Endothelial cell of umbilical vein (primary cell): ENCODE results near the gene GPR148. TPM values are rescaled to one million over a fixed set of nuclear protein-coding genes. Genes with fewer than 3 reads are reported as not detected.

Experiments used
- BruUV-seq: library from RNA; stranded (reverse); fragments of 400-500 nt; replicated peaks from 2 replicates; lab custom pipeline; 2021; lab: Mats Ljungman, UMichigan
- CTCF ChIA-PET: fragments of 300-600, 350-600 bp; sonication (Branson Sonifier 250); formaldehyde crosslinking; loops from one replicate; lab custom pipeline; 2021; ENCODE audit warnings: antibody characterized with exemption, inconsistent platforms; lab: Charles Lee
- POLR2A ChIA-PET: fragments of 300-600, 350-600 bp; sonication (Branson Sonifier 250); formaldehyde crosslinking; loops from one replicate; lab custom pipeline; 2021; ENCODE audit warnings: antibody characterized with exemption, inconsistent platforms; lab: Charles Lee
- DNase-seq: peaks from one replicate; pipeline ENCODE4 v3.0.0-alpha.2; 2011; ENCODE audit warnings: low read depth, low spot score
- FAIRE-seq: peaks from 2 replicates; lab custom pipeline; 2011; peaks lifted over from hg19 to GRCh38; lab: Jason Lieb, UNC
- H2AFZ ChIP-seq: 2 replicates; pipeline ENCODE4 v1.6.0; 2012; ENCODE audit warnings: low read depth, low read length, control low read depth, inconsistent platforms
- H3K27ac ChIP-seq: 2 replicates; pipeline ENCODE4 v1.5.1; 2011; ENCODE audit warnings: low read depth, mild to moderate bottlenecking, control low read depth, low read length, moderate library complexity; ENCODE audit not compliant: insufficient read depth
- H3K27me3 ChIP-seq, 2 experiments: 2 replicates each; pipeline versions ENCODE4 v1.6.0 to v1.6.1; 2011; ENCODE audit warnings: low read length in 2 of 2, mixed read lengths in 1 of 2; ENCODE audit not compliant: control insufficient read depth in 2 of 2, insufficient read depth in 2 of 2
- H3K36me3 ChIP-seq, 2 experiments: 2 replicates in 1 of 2; 3 replicates in 1 of 2; pipeline ENCODE4 v1.5.1; 2011; ENCODE audit warnings: low read length in 2 of 2, mild to moderate bottlenecking in 1 of 2, moderate library complexity in 1 of 2; ENCODE audit not compliant: control insufficient read depth in 2 of 2, insufficient read depth in 2 of 2; ENCODE audit errors: extremely low read depth in 1 of 2
- H3K4me1 ChIP-seq: 3 replicates; pipeline ENCODE4 v1.5.1; 2011; ENCODE audit warnings: mild to moderate bottlenecking, low read length; ENCODE audit not compliant: control insufficient read depth, insufficient read depth; ENCODE audit errors: extremely low read depth
- H3K4me2 ChIP-seq: 2 replicates; pipeline ENCODE4 v1.6.1; 2011; ENCODE audit warnings: low read length, control low read depth, mixed read lengths; ENCODE audit not compliant: insufficient read depth
- H3K4me3 ChIP-seq, 3 experiments: fragments of 200-600 bp in 1 of 3; sonication (generic), shearing (Covaris generic) in 1 of 3; replicated peaks in 1 of 3; 2 replicates each; pipeline ENCODE4 v1.5.1; 2011 to 2016; ENCODE audit warnings: control low read depth in 3 of 3, low read length in 3 of 3, mild to moderate bottlenecking in 2 of 3, inconsistent platforms in 1 of 3, low read depth in 1 of 3, moderate library complexity in 1 of 3; ENCODE audit not compliant: insufficient read depth in 1 of 3
- H3K79me2 ChIP-seq: 2 replicates; pipeline ENCODE4 v1.6.0; 2012; ENCODE audit warnings: low read length, inconsistent platforms; ENCODE audit not compliant: control insufficient read depth, insufficient read depth
- H3K9ac ChIP-seq: replicated peaks from 2 replicates; pipeline ENCODE3; 2011; ENCODE audit warnings: low read length, control low read depth; ENCODE audit not compliant: insufficient read depth; ENCODE audit errors: extremely low read depth
- H3K9me1 ChIP-seq: replicated peaks from 3 replicates; pipeline ENCODE4 v1.6.0; 2011; ENCODE audit warnings: mild to moderate bottlenecking, low read length; ENCODE audit not compliant: control insufficient read depth, insufficient read depth; ENCODE audit errors: extremely low read depth
- H3K9me3 ChIP-seq: replicated peaks from 2 replicates; pipeline ENCODE4 v1.5.1; 2012; ENCODE audit warnings: low read length, inconsistent platforms; ENCODE audit not compliant: control insufficient read depth, insufficient read depth
- H4K20me1 ChIP-seq: replicated peaks from 2 replicates; pipeline ENCODE3; 2011; ENCODE audit warnings: mild to moderate bottlenecking, low read length; ENCODE audit not compliant: control insufficient read depth, insufficient read depth; ENCODE audit errors: extremely low read depth
- EZH2 ChIP-seq: IDR thresholded peaks from 2 replicates; pipeline ENCODE4 v1.6.1; 2012; ENCODE audit warnings: borderline replicate concordance, low read depth, mild to moderate bottlenecking, moderate library complexity, low read length, inconsistent platforms; ENCODE audit not compliant: severe bottlenecking
- FOS ChIP-seq: IDR thresholded peaks from 2 replicates; pipeline ENCODE4 v1.6.1; 2011; ENCODE audit warnings: mild to moderate bottlenecking, low read length, moderate library complexity, borderline replicate concordance; ENCODE audit not compliant: insufficient read depth
- GATA2 ChIP-seq: IDR thresholded peaks from 2 replicates; pipeline ENCODE4 v1.7.0; 2011; ENCODE audit warnings: low read depth, mild to moderate bottlenecking, moderate library complexity, mixed read lengths, low read length; ENCODE audit not compliant: insufficient read length, insufficient read depth
- JUN ChIP-seq: IDR thresholded peaks from 2 replicates; pipeline ENCODE4 v1.6.1; 2011; ENCODE audit warnings: borderline replicate concordance, low read depth; ENCODE audit not compliant: insufficient read length, insufficient read depth
- MAX ChIP-seq: IDR thresholded peaks from 2 replicates; pipeline ENCODE4 v1.6.1; 2011; ENCODE audit not compliant: insufficient read depth, insufficient read length
- MYC ChIP-seq: IDR thresholded peaks from one replicate; pipeline ENCODE4 v1.6.1; 2011; ENCODE audit warnings: mild to moderate bottlenecking, low read depth, low read length
- POLR2A ChIP-seq: IDR thresholded peaks from 2 replicates; pipeline ENCODE4 v1.6.1; 2012; ENCODE audit warnings: low read depth, mild to moderate bottlenecking, control low read depth, low read length
- POLR2AphosphoS5 ChIP-seq: IDR thresholded peaks from 2 replicates; pipeline ENCODE4 v1.6.1; 2012; ENCODE audit warnings: low read depth, mild to moderate bottlenecking, control low read depth, low read length, moderate library complexity; ENCODE audit not compliant: insufficient read depth
- dilution Hi-C: fragments of 300-500 bp; cut with MboI; formaldehyde crosslinking; loops from one replicate; pipeline ENCODE4 v1.15.0; 2019; ENCODE audit warnings: low sequenced_read_pairs; ENCODE audit not compliant: extremely low pct_ligation_motif_present
- intact Hi-C: fragments of 100-400 bp; cut with micrococcal nuclease; formaldehyde crosslinking; loops from one replicate; pipeline ENCODE4 v1.10.0; 2022
- polyA plus RNA-seq, 4 experiments: library from polyadenylated mRNA; depleted of rRNA in 3 of 4; stranded (reverse) in 3 of 4; unstranded in 1 of 4; fragments of >200 nt; gene quantifications; 2 replicates each; pipeline versions ENCODE4 v1.2.1 to v1.2.3, GENCODE V29; 2011 to 2012; ENCODE audit warnings: missing spikeins in 1 of 4
- total RNA-seq: library from RNA; stranded (reverse); gene quantifications from 2 replicates; pipeline ENCODE4 v1.2.3, GENCODE V29; 2021
- TF ChIP-seq, protein P1 (sequence below), 2 donors: IDR thresholded peaks; 1 replicate in 1 of 2; 2 replicates in 1 of 2; pipeline ENCODE4 v1.5.1; 2011; ENCODE audit warnings: low read length in 2 of 2, mild to moderate bottlenecking in 2 of 2, moderate library complexity in 2 of 2, control low read depth in 1 of 2, inconsistent platforms in 1 of 2, low read depth in 1 of 2; ENCODE audit not compliant: insufficient read depth in 1 of 2; ENCODE audit errors: extremely low read depth in 1 of 2

GPR148 gene
- total and polyA plus RNA-seq, 2 donors (not counting 3 experiments of a cell fraction or from before 2014, with no cell fraction given) = not detected

- Histone ChIP-seq H3K4me3 (peak overlapping the region; percentile 30 to 47 (median 33)), H3K27ac (no peak overlapping the region), H3K79me2 (no peaks in the 10 kb centered on the region), H3K36me3 (no peaks in the 10 kb centered on the region), H3K9me3 (no peaks in the 10 kb centered on the region), H2AFZ (peak overlapping the region; percentile 97), H3K9ac (peak overlapping the region; percentile 30), H3K4me2 (peak overlapping the region; percentile 93), H3K9me1 (no peaks in the 10 kb centered on the region), H4K20me1 (no peaks in the 10 kb centered on the region), H3K27me3 (no peaks in the 10 kb centered on the region), H3K4me1 (peaks cover 8% of the 10 kb centered on the region)
- CTCF ChIA-PET = interaction anchor here (0.7 kb wide), 1 partner anchor 546 kb away, joined by 3 read pairs; the partner anchor contains the start of gene SMPD4
- no TSS peak for BruUV-seq
- intact Hi-C loops = loop anchor here (1.0 to 10.0 kb wide), 2 partner anchors 71 to 373 kb away; partner anchors contain the start of gene PTPN18
- POLR2A ChIA-PET = no interaction called here
- peak; percentile 72 for DNase-seq
- peak; percentile 40 for TF ChIP-seq POLR2A
- TF ChIP-seq POLR2AphosphoS5 = peak; percentile 15
- no peak for TF ChIP-seq JUN
- no peak for TF ChIP-seq GATA2
- TF ChIP-seq MYC = no peak
- TF ChIP-seq EZH2 = no peak
- TF ChIP-seq, protein P1, sequence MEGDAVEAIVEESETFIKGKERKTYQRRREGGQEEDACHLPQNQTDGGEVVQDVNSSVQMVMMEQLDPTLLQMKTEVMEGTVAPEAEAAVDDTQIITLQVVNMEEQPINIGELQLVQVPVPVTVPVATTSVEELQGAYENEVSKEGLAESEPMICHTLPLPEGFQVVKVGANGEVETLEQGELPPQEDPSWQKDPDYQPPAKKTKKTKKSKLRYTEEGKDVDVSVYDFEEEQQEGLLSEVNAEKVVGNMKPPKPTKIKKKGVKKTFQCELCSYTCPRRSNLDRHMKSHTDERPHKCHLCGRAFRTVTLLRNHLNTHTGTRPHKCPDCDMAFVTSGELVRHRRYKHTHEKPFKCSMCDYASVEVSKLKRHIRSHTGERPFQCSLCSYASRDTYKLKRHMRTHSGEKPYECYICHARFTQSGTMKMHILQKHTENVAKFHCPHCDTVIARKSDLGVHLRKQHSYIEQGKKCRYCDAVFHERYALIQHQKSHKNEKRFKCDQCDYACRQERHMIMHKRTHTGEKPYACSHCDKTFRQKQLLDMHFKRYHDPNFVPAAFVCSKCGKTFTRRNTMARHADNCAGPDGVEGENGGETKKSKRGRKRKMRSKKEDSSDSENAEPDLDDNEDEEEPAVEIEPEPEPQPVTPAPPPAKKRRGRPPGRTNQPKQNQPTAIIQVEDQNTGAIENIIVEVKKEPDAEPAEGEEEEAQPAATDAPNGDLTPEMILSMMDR (IDR thresholded peaks at IDR 0.05; ENCODE audit: extremely low read depth in 1 of 2, insufficient read depth in 1 of 2, low read depth in 1 of 2, low read length in 2 of 2) = peak in 1 of 2 donors; percentile 8
- TF ChIP-seq FOS = no peak
- no peak for TF ChIP-seq MAX
- dilution Hi-C loops = no loop called here
- peak; percentile 93 for FAIRE-seq
Observed at GRCh38 chr2:130727286-130727924, 1.5 kb upstream of the GPR148 start.
